GM19240 (cell line): Measurements from ENCODE around the gene ZNF12.
"Not testable (repeated sequence)": the region's sequence is repeated elsewhere in the genome, so short reads cannot be mapped to it uniquely, and the experiment has no call there.

Experiments
- DNase-seq: peaks from one replicate; pipeline ENCODE4 v3.0.0; 2011; ENCODE audit warnings: low spot score; ENCODE audit not compliant: insufficient read length

The ZNF12 gene

GRCh38 chr7:6691609-6692106 is 15.1 kb downstream of the ZNF12 start:
- no peak for DNase-seq

- no peak for DNase-seq
Measured at GRCh38 chr7:6691103-6691502, 15.6 kb downstream of the ZNF12 start.

- DNase-seq: no peak
Measured at GRCh38 chr7:6680146-6680545, 26.6 kb downstream of the ZNF12 start.

- DNase-seq: no peak
Measured at GRCh38 chr7:6675807-6676405, 30.8 kb downstream of the ZNF12 start.

- DNase-seq: not testable (repeated sequence)
Measured at GRCh38 chr7:6670851-6671250, 35.9 kb downstream of the ZNF12 start.

GRCh38 chr7:6658618-6659345 is 48.0 kb downstream of the ZNF12 start:
- DNase-seq: no peak

GRCh38 chr7:6656413-6656812 is 50.3 kb downstream of the ZNF12 start:
- DNase-seq: no peak

GRCh38 chr7:6655636-6656385 is 50.9 kb downstream of the ZNF12 start:
- no peak for DNase-seq

- no peak for DNase-seq
Measured at GRCh38 chr7:6654842-6655610, 51.7 kb downstream of the ZNF12 start.

- no peak for DNase-seq
Measured at GRCh38 chr7:6654113-6654841, 52.5 kb downstream of the ZNF12 start.

- DNase-seq: no peak
Measured at GRCh38 chr7:6653071-6654003, 53.4 kb downstream of the ZNF12 start.

- DNase-seq: no peak
Measured at GRCh38 chr7:6652446-6653011, 54.2 kb downstream of the ZNF12 start.

- DNase-seq: no peak
Measured at GRCh38 chr7:6651851-6652445, 54.8 kb downstream of the ZNF12 start.

- DNase-seq: no peak
Measured at GRCh38 chr7:6650521-6651011, 56.2 kb downstream of the ZNF12 start.

GRCh38 chr7:6650086-6650485 is 56.7 kb downstream of the ZNF12 start:
- DNase-seq: no peak

- no peak for DNase-seq
Measured at GRCh38 chr7:6649241-6649961, 57.3 kb downstream of the ZNF12 start.

GRCh38 chr7:6648815-6649104 is 58.0 kb downstream of the ZNF12 start:
- DNase-seq: no peak

- DNase-seq: no peak
Measured at GRCh38 chr7:6648066-6648814, 58.5 kb downstream of the ZNF12 start.
